ENCODE measurements around the gene IRX5. TPM values are rescaled to one million over a fixed set of nuclear protein-coding genes. Genes with fewer than 3 reads are reported as not detected.

IRX5 gene
- total RNA-seq, 2 experiments from 2014 or later = 0.12 to 0.17 TPM

- Mint-ChIP-seq H3K4me1 (no peaks in the 10 kb centered on the region), H3K36me3 (ENCODE audit: low read depth) (no peaks in the 10 kb centered on the region), H3K27me3 (peaks cover 60% of the 10 kb centered on the region), H3K27ac (no peak overlapping the region), H3K4me3 (no peak overlapping the region), H3K9me3 (no peaks in the 10 kb centered on the region)
- POLR2A ChIA-PET = no interaction called here
- CTCF ChIA-PET = no interaction called here
- DNase-seq = no peak
Observed at GRCh38 chr16:54944002-54944401, 13.3 kb downstream of the IRX5 start.

- Mint-ChIP-seq H3K27me3 (peaks cover 49% of the 10 kb centered on the region), H3K4me1 (no peaks in the 10 kb centered on the region), H3K36me3 (ENCODE audit: low read depth) (no peaks in the 10 kb centered on the region), H3K9me3 (no peaks in the 10 kb centered on the region), H3K27ac (no peak overlapping the region), H3K4me3 (no peak overlapping the region)
- DNase-seq = no peak
- POLR2A ChIA-PET = interaction anchor here (0.6 kb wide), 1 partner anchor 989 kb away, joined by 3 read pairs; no protein-coding TSS in a partner anchor
- CTCF ChIA-PET = no interaction called here
Observed at GRCh38 chr16:54945063-54945462, 14.4 kb downstream of the IRX5 start.

GRCh38 chr16:54946909-54947308 lies 16.2 kb downstream of the IRX5 start:
- Mint-ChIP-seq H3K27ac (no peak overlapping the region), H3K36me3 (ENCODE audit: low read depth) (no peaks in the 10 kb centered on the region), H3K4me1 (no peaks in the 10 kb centered on the region), H3K4me3 (no peak overlapping the region), H3K27me3 (peaks cover 32% of the 10 kb centered on the region), H3K9me3 (no peaks in the 10 kb centered on the region)
- DNase-seq = no peak
- POLR2A ChIA-PET = no interaction called here
- CTCF ChIA-PET = no interaction called here

- no peaks in the 10 kb centered on the region for H3K36me3 Mint-ChIP-seq (ENCODE audit: low read depth)
- no peak overlapping the region for H3K4me3 Mint-ChIP-seq
- no peaks in the 10 kb centered on the region for H3K9me3 Mint-ChIP-seq
- no peaks in the 10 kb centered on the region for H3K4me1 Mint-ChIP-seq
- POLR2A ChIA-PET = no interaction called here
- CTCF ChIA-PET = no interaction called here
- DNase-seq = no peak
- H3K27ac Mint-ChIP-seq = no peak overlapping the region
- H3K27me3 Mint-ChIP-seq = peaks cover 26% of the 10 kb centered on the region
Observed at GRCh38 chr16:54947616-54948015, 17.0 kb downstream of the IRX5 start.

- H3K4me3 Mint-ChIP-seq = no peak overlapping the region
- no peak overlapping the region for H3K27ac Mint-ChIP-seq
- H3K36me3 Mint-ChIP-seq (ENCODE audit: low read depth) = no peaks in the 10 kb centered on the region
- H3K27me3 Mint-ChIP-seq = peaks cover 9% of the 10 kb centered on the region
- peaks cover 2% of the 10 kb centered on the region for H3K4me1 Mint-ChIP-seq
- POLR2A ChIA-PET = no interaction called here
- no peak for DNase-seq
- H3K9me3 Mint-ChIP-seq = peaks cover 3% of the 10 kb centered on the region
- CTCF ChIA-PET = no interaction called here
Observed at GRCh38 chr16:54952195-54952594, 21.5 kb downstream of the IRX5 start.

GRCh38 chr16:54953461-54953860 lies 22.8 kb downstream of the IRX5 start:
- peaks cover 2% of the 10 kb centered on the region for H3K4me1 Mint-ChIP-seq
- no peaks in the 10 kb centered on the region for H3K36me3 Mint-ChIP-seq (ENCODE audit: low read depth)
- CTCF ChIA-PET = interaction anchor here (0.6 kb wide), 1 partner anchor 672 kb away, joined by 3 read pairs; no protein-coding TSS in a partner anchor
- no peak for DNase-seq
- peaks cover 7% of the 10 kb centered on the region for H3K27me3 Mint-ChIP-seq
- peaks cover 3% of the 10 kb centered on the region for H3K9me3 Mint-ChIP-seq
- POLR2A ChIA-PET = no interaction called here
- H3K27ac Mint-ChIP-seq = no peak overlapping the region
- H3K4me3 Mint-ChIP-seq = no peak overlapping the region

- no peak overlapping the region for H3K27ac Mint-ChIP-seq
- peaks cover 2% of the 10 kb centered on the region for H3K4me1 Mint-ChIP-seq
- no peaks in the 10 kb centered on the region for H3K36me3 Mint-ChIP-seq (ENCODE audit: low read depth)
- H3K27me3 Mint-ChIP-seq = peaks cover 4% of the 10 kb centered on the region
- POLR2A ChIA-PET = no interaction called here
- H3K4me3 Mint-ChIP-seq = no peak overlapping the region
- H3K9me3 Mint-ChIP-seq = peaks cover 3% of the 10 kb centered on the region
- CTCF ChIA-PET = no interaction called here
- DNase-seq = no peak
Observed at GRCh38 chr16:54954220-54954619, 23.6 kb downstream of the IRX5 start.

GRCh38 chr16:54955757-54956156 lies 25.1 kb downstream of the IRX5 start:
- POLR2A ChIA-PET = no interaction called here
- H3K4me1 Mint-ChIP-seq = peaks cover 2% of the 10 kb centered on the region
- H3K9me3 Mint-ChIP-seq = peaks cover 3% of the 10 kb centered on the region
- DNase-seq = no peak
- H3K36me3 Mint-ChIP-seq (ENCODE audit: low read depth) = no peaks in the 10 kb centered on the region
- CTCF ChIA-PET = interaction anchor here (0.6 kb wide), 2 partner anchors 472 to 746 kb away, joined by 3 to 5 read pairs; no protein-coding TSS in a partner anchor
- H3K27ac Mint-ChIP-seq = no peak overlapping the region
- peaks cover 4% of the 10 kb centered on the region for H3K27me3 Mint-ChIP-seq
- no peak overlapping the region for H3K4me3 Mint-ChIP-seq

GRCh38 chr16:54957403-54958166 lies 26.9 kb downstream of the IRX5 start:
- POLR2A ChIA-PET = no interaction called here
- Mint-ChIP-seq H3K36me3 (ENCODE audit: low read depth) (no peaks in the 10 kb centered on the region), H3K4me3 (no peak overlapping the region), H3K4me1 (peaks cover 2% of the 10 kb centered on the region), H3K27ac (no peak overlapping the region), H3K9me3 (peaks cover 3% of the 10 kb centered on the region), H3K27me3 (peaks cover 3% of the 10 kb centered on the region)
- CTCF ChIA-PET = interaction anchor here (0.5 to 0.7 kb wide), 3 partner anchors 31 to 661 kb away, joined by 3 read pairs; no protein-coding TSS in a partner anchor
- DNase-seq = peak; percentile 39

GRCh38 chr16:54962045-54962444 lies 31.4 kb downstream of the IRX5 start:
- Mint-ChIP-seq H3K27me3 (no peaks in the 10 kb centered on the region), H3K4me1 (no peaks in the 10 kb centered on the region), H3K27ac (no peak overlapping the region), H3K36me3 (ENCODE audit: low read depth) (no peaks in the 10 kb centered on the region), H3K9me3 (no peaks in the 10 kb centered on the region), H3K4me3 (no peak overlapping the region)
- ChIA-PET CTCF (no interaction called here), POLR2A (no interaction called here)
- no peak for DNase-seq

- Mint-ChIP-seq H3K27ac (no peak overlapping the region), H3K27me3 (no peaks in the 10 kb centered on the region), H3K4me3 (no peak overlapping the region), H3K4me1 (no peaks in the 10 kb centered on the region), H3K9me3 (no peaks in the 10 kb centered on the region), H3K36me3 (ENCODE audit: low read depth) (no peaks in the 10 kb centered on the region)
- POLR2A ChIA-PET = no interaction called here
- CTCF ChIA-PET = no interaction called here
- no peak for DNase-seq
Observed at GRCh38 chr16:54964239-54964638, 33.6 kb downstream of the IRX5 start.

- no peaks in the 10 kb centered on the region for H3K27me3 Mint-ChIP-seq
- DNase-seq = no peak
- no peak overlapping the region for H3K4me3 Mint-ChIP-seq
- H3K36me3 Mint-ChIP-seq (ENCODE audit: low read depth) = no peaks in the 10 kb centered on the region
- no peaks in the 10 kb centered on the region for H3K4me1 Mint-ChIP-seq
- no peak overlapping the region for H3K27ac Mint-ChIP-seq
- no peaks in the 10 kb centered on the region for H3K9me3 Mint-ChIP-seq
- POLR2A ChIA-PET = no interaction called here
- CTCF ChIA-PET = no interaction called here
Observed at GRCh38 chr16:54965464-54965863, 34.8 kb downstream of the IRX5 start.

GRCh38 chr16:54968011-54968410 lies 37.3 kb downstream of the IRX5 start:
- Mint-ChIP-seq H3K36me3 (ENCODE audit: low read depth) (no peaks in the 10 kb centered on the region), H3K27ac (no peak overlapping the region), H3K9me3 (no peaks in the 10 kb centered on the region), H3K27me3 (no peaks in the 10 kb centered on the region), H3K4me1 (no peaks in the 10 kb centered on the region), H3K4me3 (no peak overlapping the region)
- ChIA-PET POLR2A (no interaction called here), CTCF (no interaction called here)
- no peak for DNase-seq

- Mint-ChIP-seq H3K4me1 (no peaks in the 10 kb centered on the region), H3K4me3 (no peak overlapping the region), H3K9me3 (no peaks in the 10 kb centered on the region), H3K27ac (no peak overlapping the region), H3K36me3 (ENCODE audit: low read depth) (no peaks in the 10 kb centered on the region), H3K27me3 (no peaks in the 10 kb centered on the region)
- POLR2A ChIA-PET = no interaction called here
- no peak for DNase-seq
- CTCF ChIA-PET = no interaction called here
Observed at GRCh38 chr16:54968784-54969183, 38.1 kb downstream of the IRX5 start.

Measured in activated CD4-positive, alpha-beta T cell treated with anti-CD3 and anti-CD28 coated beads, Interleukin-2, amount 10 ng/mL, durations not matched to agents 7 days and 5 days (primary cell).